ENCODE data around the gene C5orf15. TPM values are rescaled to one million over a fixed set of nuclear protein-coding genes. Genes with fewer than 3 reads are reported as not detected.

Gene C5orf15
- total and polyA plus RNA-seq, 9 of the 15 experiments (the other 6 are each of a cell fraction or from before 2014, with no cell fraction given): 23.3 to 50.7 (median 35.5) TPM

- ATAC-seq: peak; percentile 17; the same call in 2 of the 3 replicates
- Histone ChIP-seq H2AFZ (ENCODE audit: low read depth, low read length) (peak overlapping the region; percentile 82), H3K9me1 (ENCODE audit: control insufficient read depth, insufficient read depth, low read length) (no peaks in the 10 kb centered on the region), H3K27me3 (ENCODE audit: control insufficient read depth in 2 of 2, insufficient read depth in 2 of 2, low read length in 2 of 2) (no peaks in the 10 kb centered on the region), H3K4me3 (no peak overlapping the region), H3K36me3 (ENCODE audit: control insufficient read depth, insufficient read depth, low read length) (no peaks in the 10 kb centered on the region), H3K79me2 (ENCODE audit: control insufficient read depth, insufficient read depth, low read length) (no peaks in the 10 kb centered on the region), H3K9me3 (replicated peaks; ENCODE audit: control insufficient read depth, insufficient read depth, low read depth, low read length) (no peaks in the 10 kb centered on the region), H3K4me1 (replicated peaks in 1 of 2; ENCODE audit: control insufficient read depth in 2 of 2, insufficient read depth in 2 of 2, low read length in 2 of 2) (peaks cover 32 to 51% of the 10 kb centered on the region in 2 experiments), H3K9ac (ENCODE audit: insufficient read depth in 1 of 2, low read depth in 2 of 2, low read length in 2 of 2) (peak overlapping the region in 1 of 2 experiments; percentile 15; a peak in 2 of 4 replicates), H3K27ac (ENCODE audit: extremely low read depth, low read depth, low read length) (no peak overlapping the region; the same call in 2 of the 3 replicates), H3K4me2 (ENCODE audit: insufficient read depth, low read length) (peak overlapping the region; percentile 42), H4K20me1 (replicated peaks; ENCODE audit: control insufficient read depth, insufficient read depth, low read length) (0 out of 2 replicates have a peak, but pooled peaks cover 3% of the 10 kb centered on the region)
- in situ Hi-C loops (cut with MboI) (loop anchor here (5.0 to 10.0 kb wide), 2 partner anchors 179 to 517 kb away; no protein-coding TSS in a partner anchor), intact Hi-C loops (cut with micrococcal nuclease) (loop anchor here (5.0 to 10.0 kb wide), 5 partner anchors 74 to 519 kb away; no protein-coding TSS in a partner anchor)
- POLR2A ChIA-PET: interaction anchor here (0.8 to 1.3 kb wide), 2 partner anchors 28 to 64 kb away, joined by 4 read pairs; no protein-coding TSS in a partner anchor
- DNase-seq (ENCODE audit: extremely low read depth in 1 of 4, low spot score in 3 of 4): peak in 1 of 4 experiments; percentile 72
- FAIRE-seq: peak; percentile 61
- WGBS (ENCODE audit: insufficient coverage, low coverage, missing lambda C conversion rate): 19% methylated on average over 8 of the region's 8 CpGs
- CTCF ChIA-PET (ENCODE audit: low intra/inter-chr PET ratio): no interaction called here
- no TSS peak for BruUV-seq (replicated peaks)
- TF ChIP-seq SETDB1 (IDR thresholded peaks at IDR 0.05; ENCODE audit: low read length) (no peak), ZFX (CRISPR knock-in tag; IDR thresholded peaks at IDR 0.05) (no peak), ZBTB9 (CRISPR knock-in tag; IDR thresholded peaks at IDR 0.05) (no peak), CBX1 (IDR thresholded peaks at IDR 0.05; ENCODE audit: low read depth) (no peak), RBM14 (IDR thresholded peaks at IDR 0.05; ENCODE audit: borderline replicate concordance, insufficient read depth, low read depth, low read length) (no peak), MLLT1 (IDR thresholded peaks at IDR 0.05) (0 out of 4 replicates have a peak, but pooled peaks of 1 of the 2 experiments have one; percentile 4), CTCFL (IDR thresholded peaks at IDR 0.05; ENCODE audit: borderline replicate concordance, insufficient read depth, low read depth, low read length, poor library complexity, severe bottlenecking) (no peak), KLF1 (tag; IDR thresholded peaks at IDR 0.05) (no peak), ZFP36 (IDR thresholded peaks at IDR 0.05; ENCODE audit: low read depth, low read length, partially characterized antibody) (no peak), FOXK1 (CRISPR knock-in tag; IDR thresholded peaks at IDR 0.05; ENCODE audit: borderline replicate concordance) (no peak), THRB (CRISPR knock-in tag; conservative IDR thresholded peaks at IDR 0.05) (0 out of 2 replicates have a peak, but pooled peaks have one; percentile 22), IRF9 (tag; IDR thresholded peaks at IDR 0.05) (no peak)
Measured at GRCh38 chr5:133941456-133942196, 26.8 kb downstream of the C5orf15 start.

Data from K562 (cell line).